HCT116 (cell line): ENCODE measurements around the gene CD300LD. TPM values are rescaled to one million over a fixed set of nuclear protein-coding genes. Genes with fewer than 3 reads are reported as not detected.

Source experiments
- ATAC-seq: fragments of 200-7000 bp; cut with Tn5 transposase; 2 replicates; pipeline ENCODE4 v1.9.1; 2020; ENCODE audit warnings: mild to moderate bottlenecking, moderate library complexity
- BruUV-seq: library from RNA; stranded (reverse); fragments of 400-500 nt; replicated peaks from 2 replicates; lab custom pipeline; 2021; lab: Mats Ljungman, UMichigan
- CTCF ChIA-PET: fragments of 300-600 bp; sonication (Branson Sonifier 250); formaldehyde crosslinking; loops from one replicate; lab custom pipeline; 2021; ENCODE audit warnings: antibody characterized with exemption; lab: Charles Lee
- POLR2A ChIA-PET: fragments of 300-600, 350-600 bp; sonication (Branson Sonifier 250); formaldehyde crosslinking; loops from one replicate; lab custom pipeline; 2021; ENCODE audit warnings: antibody characterized with exemption; lab: Charles Lee
- RAD21 ChIA-PET, 2 experiments: fragments of 300-600 bp; sonication (Branson Sonifier 250); formaldehyde crosslinking; loops; one replicate each; lab custom pipeline; 2023; ENCODE audit warnings: low total read pairs in 2 of 2; ENCODE audit not compliant: uncharacterized antibody in 2 of 2, unreplicated experiment in 2 of 2, low non-redundant PET in 1 of 2; lab: Charles Lee
- DNase-seq: peaks from one replicate; pipeline ENCODE4 v3.0.0-alpha.2; 2010; ENCODE audit warnings: low read depth, low spot score
- H2AFZ ChIP-seq: fragments of 200-600 bp; shearing (Covaris generic), sonication (generic); 2 replicates; pipeline ENCODE4 v1.6.1; 2017; ENCODE audit warnings: low read depth, mixed run types, mixed read lengths, antibody characterized with exemption, low read length; ENCODE audit not compliant: poor library complexity, severe bottlenecking
- H3K27ac ChIP-seq: 2 replicates; pipeline ENCODE4 v1.5.1; 2012; ENCODE audit warnings: low read depth, low read length
- H3K27me3 ChIP-seq: fragments of 200-600 bp; sonication (generic); 2 replicates; pipeline ENCODE4 v1.6.1; 2016; ENCODE audit warnings: mixed run types, low read length, mixed read lengths; ENCODE audit not compliant: insufficient read depth
- H3K36me3 ChIP-seq, 2 experiments: fragments of 200-500 bp in 1 of 2; fragments of 200-600 bp in 1 of 2; sonication (Bioruptor generic) in 1 of 2; sonication (generic) in 1 of 2; 2 replicates each; pipeline versions ENCODE4 v1.5.1 to v1.6.1; 2014 to 2016; ENCODE audit warnings: low read length in 2 of 2, inconsistent platforms in 1 of 2, mixed read lengths in 1 of 2, mixed run types in 1 of 2; ENCODE audit not compliant: insufficient read depth in 2 of 2, control insufficient read depth in 1 of 2
- H3K4me1 ChIP-seq, 2 experiments: fragments of 200-600 bp in 1 of 2; sonication (generic) in 1 of 2; 2 replicates each; pipeline versions ENCODE4 v1.5.1 to v1.6.1; 2012 to 2017; ENCODE audit warnings: low read length in 2 of 2, inconsistent platforms in 1 of 2, mild to moderate bottlenecking in 1 of 2, mixed read lengths in 1 of 2, mixed run types in 1 of 2, moderate library complexity in 1 of 2; ENCODE audit not compliant: insufficient read depth in 2 of 2, control insufficient read depth in 1 of 2
- H3K4me2 ChIP-seq: fragments of 200-600 bp; sonication (generic); 2 replicates; pipeline ENCODE4 v1.6.1; 2017; ENCODE audit warnings: mixed run types, low read length, mixed read lengths
- H3K4me3 ChIP-seq, 2 experiments: fragments of 200-600 bp in 1 of 2; sonication (generic) in 1 of 2; replicated peaks in 1 of 2; 2 replicates each; pipeline ENCODE4 v1.5.1; 2011 to 2016; ENCODE audit warnings: low read length in 2 of 2, control low read depth in 1 of 2, low read depth in 1 of 2, mild to moderate bottlenecking in 1 of 2, mixed read lengths in 1 of 2, mixed run types in 1 of 2
- H3K79me2 ChIP-seq: fragments of 200-600 bp; sonication (generic); 2 replicates; pipeline ENCODE4 v1.6.1; 2017; ENCODE audit warnings: mild to moderate bottlenecking, mixed run types, low read length, moderate library complexity, mixed read lengths; ENCODE audit not compliant: insufficient read depth
- H3K9ac ChIP-seq: fragments of 200-600 bp; sonication (generic); 2 replicates; pipeline ENCODE4 v1.6.1; 2016; ENCODE audit warnings: low read length, mixed read lengths
- H3K9me2 ChIP-seq: fragments of 200-600 bp; sonication (generic), shearing (Covaris generic); 2 replicates; pipeline ENCODE4 v1.6.1; 2017; ENCODE audit warnings: mixed run types, mild to moderate bottlenecking, moderate library complexity; ENCODE audit not compliant: insufficient read depth
- H3K9me3 ChIP-seq, 2 experiments: fragments of 200-500 bp in 1 of 2; fragments of 200-600 bp in 1 of 2; sonication (Bioruptor generic) in 1 of 2; sonication (generic) in 1 of 2; 2 replicates each; pipeline ENCODE4 v1.6.1; 2014 to 2017; ENCODE audit warnings: low read length in 2 of 2, mixed read lengths in 2 of 2, inconsistent platforms in 1 of 2, low read depth in 1 of 2, mild to moderate bottlenecking in 1 of 2, mixed run types in 1 of 2, moderate library complexity in 1 of 2; ENCODE audit not compliant: control insufficient read depth in 1 of 2, insufficient read depth in 1 of 2
- H4K20me1 ChIP-seq: fragments of 200-600 bp; sonication (generic), shearing (Covaris generic); 2 replicates; pipeline ENCODE4 v1.6.1; 2017; ENCODE audit warnings: mixed run types, mild to moderate bottlenecking, moderate library complexity; ENCODE audit not compliant: insufficient read depth
- CEBPB ChIP-seq: IDR thresholded peaks from 2 replicates; pipeline ENCODE4 v1.6.1; 2012; ENCODE audit warnings: low read depth
- ELF1 ChIP-seq: IDR thresholded peaks from 2 replicates; pipeline ENCODE4 v1.6.1; 2012; ENCODE audit warnings: low read depth, borderline replicate concordance
- EZH2phosphoT487 ChIP-seq: fragments of 200-600 bp; IDR thresholded peaks from 2 replicates; pipeline ENCODE4 v1.6.1; 2018; ENCODE audit warnings: antibody characterized with exemption, borderline replicate concordance
- JUND ChIP-seq: IDR thresholded peaks from 2 replicates; pipeline ENCODE4 v1.6.1; 2012
- RAD21 ChIP-seq: IDR thresholded peaks from 2 replicates; pipeline ENCODE4 v1.6.1; 2012; ENCODE audit warnings: low read depth, mild to moderate bottlenecking
- SIN3A ChIP-seq: IDR thresholded peaks from 2 replicates; pipeline ENCODE4 v1.6.1; 2012; ENCODE audit warnings: low read depth
- YY1 ChIP-seq: IDR thresholded peaks from 2 replicates; pipeline ENCODE4 v1.6.1; 2011; ENCODE audit warnings: low read length, low read depth, moderate library complexity, mild to moderate bottlenecking; ENCODE audit not compliant: insufficient replicate concordance; ENCODE audit errors: extremely low read depth
- ZFX ChIP-seq: fragments of 450-650 bp; IDR thresholded peaks from 2 replicates; pipeline ENCODE4 v1.6.1; 2017
- ZNF274 ChIP-seq: fragments of 200-500 bp; sonication (Bioruptor generic); IDR thresholded peaks from 2 replicates; pipeline ENCODE4 v1.6.1; 2014; ENCODE audit warnings: mild to moderate bottlenecking, low read depth, low read length, inconsistent platforms
- intact Hi-C: fragments of 100-400 bp; cut with micrococcal nuclease; formaldehyde crosslinking; loops from 2 replicates; pipeline ENCODE4 v1.10.0; 2022
- total RNA-seq: library from RNA; stranded (reverse); gene quantifications from one replicate; pipeline ENCODE4 v1.2.1, GENCODE V29; 2021; ENCODE audit not compliant: unreplicated experiment

Gene CD300LD
- total RNA-seq, 1 experiment from 2014 or later = not detected

GRCh38 chr17:74599023-74599399 lies 6.9 kb upstream of the CD300LD start:
- ChIA-PET CTCF (interaction anchor here (1.2 kb wide), 1 partner anchor 220 kb away, joined by 4 read pairs; no protein-coding TSS in a partner anchor), POLR2A (no interaction called here), RAD21 (no interaction called here)
- BruUV-seq = no TSS peak
- Histone ChIP-seq H3K27ac (no peak overlapping the region), H3K9ac (no peak overlapping the region), H3K4me3 (no peak overlapping the region), H3K27me3 (peaks cover 78% of the 10 kb centered on the region), H2AFZ (no peak overlapping the region), H3K9me3 (no peaks in the 10 kb centered on the region), H3K36me3 (no peaks in the 10 kb centered on the region), H3K4me2 (no peak overlapping the region), H3K4me1 (no peaks in the 10 kb centered on the region), H4K20me1 (no peaks in the 10 kb centered on the region), H3K9me2 (no peaks in the 10 kb centered on the region), H3K79me2 (no peaks in the 10 kb centered on the region)
- DNase-seq (no peak), ATAC-seq (no peak)
- intact Hi-C loops = no loop called here
- TF ChIP-seq EZH2phosphoT487 (no peak), SIN3A (no peak), RAD21 (no peak), ELF1 (no peak), ZFX (no peak), YY1 (no peak), CEBPB (no peak)

GRCh38 chr17:74598346-74599022 lies 6.4 kb upstream of the CD300LD start:
- ChIA-PET POLR2A (no interaction called here), RAD21 (no interaction called here), CTCF (interaction anchor here (1.2 to 3.5 kb wide), 2 partner anchors 32 to 219 kb away, joined by 4 to 11 read pairs; partner anchors contain the start of gene CD300H)
- no peak for DNase-seq
- no peaks in the 10 kb centered on the region for H4K20me1 ChIP-seq
- H3K4me3 ChIP-seq = no peak overlapping the region
- no peaks in the 10 kb centered on the region for H3K79me2 ChIP-seq
- H3K4me2 ChIP-seq = no peak overlapping the region
- H3K36me3 ChIP-seq = no peaks in the 10 kb centered on the region
- no peaks in the 10 kb centered on the region for H3K4me1 ChIP-seq
- H3K9me2 ChIP-seq = no peaks in the 10 kb centered on the region
- no peak overlapping the region for H3K9ac ChIP-seq
- H2AFZ ChIP-seq = no peak overlapping the region
- BruUV-seq = no TSS peak
- intact Hi-C loops = no loop called here
- H3K27me3 ChIP-seq = peaks cover 83% of the 10 kb centered on the region
- TF ChIP-seq EZH2phosphoT487 = no peak
- TF ChIP-seq JUND = no peak
- no peak for TF ChIP-seq SIN3A
- no peak for TF ChIP-seq RAD21
- no peak for TF ChIP-seq ZNF274
- TF ChIP-seq YY1 = no peak
- TF ChIP-seq ELF1 = no peak
- no peak overlapping the region for H3K27ac ChIP-seq
- H3K9me3 ChIP-seq = no peaks in the 10 kb centered on the region
- ATAC-seq = no peak
